Measurements from ENCODE around the gene DUSP10.
A peak's percentile ranks its signal among the peaks of the same experiment; 100 is the strongest.

Gene DUSP10

GRCh38 chr1:221725735-221726672 lies 15.9 kb downstream of the DUSP10 start:
- TF ChIP-seq ZFP3 (CRISPR knock-in tag; IDR thresholded peaks at IDR 0.05) (no peak), ZNF70 (CRISPR knock-in tag; IDR thresholded peaks at IDR 0.05) (no peak), ARNTL (CRISPR knock-in tag; IDR thresholded peaks at IDR 0.05; ENCODE audit: borderline replicate concordance, low read depth) (no peak), POU6F1 (CRISPR knock-in tag; IDR thresholded peaks at IDR 0.05; ENCODE audit: borderline replicate concordance, low read depth) (no peak), GLIS3 (CRISPR knock-in tag; IDR thresholded peaks at IDR 0.05) (no peak), PPARA (CRISPR knock-in tag; IDR thresholded peaks at IDR 0.05; ENCODE audit: borderline replicate concordance) (no peak), BACH2 (CRISPR knock-in tag; IDR thresholded peaks at IDR 0.05; ENCODE audit: borderline replicate concordance) (no peak)
- ATAC-seq = peak; percentile 41

GRCh38 chr1:221724931-221725605 lies 16.8 kb downstream of the DUSP10 start:
- ATAC-seq = peak; percentile 53
- TF ChIP-seq CREB5 (CRISPR knock-in tag; IDR thresholded peaks at IDR 0.05; ENCODE audit: low read depth) = no peak
- TF ChIP-seq TOX (CRISPR knock-in tag; IDR thresholded peaks at IDR 0.05; ENCODE audit: borderline replicate concordance) = no peak
- no peak for TF ChIP-seq ZNF8 (CRISPR knock-in tag; IDR thresholded peaks at IDR 0.05)
- TF ChIP-seq CSRNP3 (CRISPR knock-in tag; IDR thresholded peaks at IDR 0.05) = no peak
- TF ChIP-seq ZNF70 (CRISPR knock-in tag; IDR thresholded peaks at IDR 0.05) = no peak
- TF ChIP-seq POU6F1 (CRISPR knock-in tag; IDR thresholded peaks at IDR 0.05; ENCODE audit: borderline replicate concordance, low read depth) = no peak
- no peak for TF ChIP-seq TSHZ2 (CRISPR knock-in tag; IDR thresholded peaks at IDR 0.05)
- TF ChIP-seq ZFP3 (CRISPR knock-in tag; IDR thresholded peaks at IDR 0.05) = no peak
- TF ChIP-seq TCF4 (CRISPR knock-in tag; IDR thresholded peaks at IDR 0.05; ENCODE audit: borderline replicate concordance) = no peak
- TF ChIP-seq OSR1 (CRISPR knock-in tag; IDR thresholded peaks at IDR 0.05) = no peak
- TF ChIP-seq BACH2 (CRISPR knock-in tag; IDR thresholded peaks at IDR 0.05; ENCODE audit: borderline replicate concordance) = no peak
- no peak for TF ChIP-seq ARNTL (CRISPR knock-in tag; IDR thresholded peaks at IDR 0.05; ENCODE audit: borderline replicate concordance, low read depth)
- no peak for TF ChIP-seq ZNF565 (CRISPR knock-in tag; conservative IDR thresholded peaks at IDR 0.05; ENCODE audit: low read depth)
- no peak for TF ChIP-seq ESRRG (CRISPR knock-in tag; IDR thresholded peaks at IDR 0.05)
- TF ChIP-seq ISL1 (CRISPR knock-in tag; IDR thresholded peaks at IDR 0.05) = no peak
- no peak for TF ChIP-seq CSDC2 (CRISPR knock-in tag; IDR thresholded peaks at IDR 0.05)
- no peak for TF ChIP-seq ZFP30 (CRISPR knock-in tag; IDR thresholded peaks at IDR 0.05)

Data from SK-N-SH treated with all-trans-retinoic acid at 6 μM for 48 hours (cell line).